Stomach (tissue), 4 donors: ENCODE data around the gene E2F7.

Experiments used
- EP300 ChIP-seq: sonication (generic); formaldehyde crosslinking; IDR thresholded peaks from one replicate; pipeline ENCODE4 v1.6.1; 2017; ENCODE audit warnings: antibody characterized with exemption
- TF ChIP-seq, protein P1 (sequence below), 7 experiments: fragments of 450-650 bp in 4 of 7; fragments of 200-600 bp in 3 of 7; sonication (generic) in 3 of 7; IDR thresholded peaks; one replicate each; pipeline ENCODE4 v1.5.1; 2016 to 2019; ENCODE audit warnings: antibody characterized with exemption in 7 of 7, control low read depth in 2 of 7, mild to moderate bottlenecking in 1 of 7

- TF ChIP-seq, protein P1, sequence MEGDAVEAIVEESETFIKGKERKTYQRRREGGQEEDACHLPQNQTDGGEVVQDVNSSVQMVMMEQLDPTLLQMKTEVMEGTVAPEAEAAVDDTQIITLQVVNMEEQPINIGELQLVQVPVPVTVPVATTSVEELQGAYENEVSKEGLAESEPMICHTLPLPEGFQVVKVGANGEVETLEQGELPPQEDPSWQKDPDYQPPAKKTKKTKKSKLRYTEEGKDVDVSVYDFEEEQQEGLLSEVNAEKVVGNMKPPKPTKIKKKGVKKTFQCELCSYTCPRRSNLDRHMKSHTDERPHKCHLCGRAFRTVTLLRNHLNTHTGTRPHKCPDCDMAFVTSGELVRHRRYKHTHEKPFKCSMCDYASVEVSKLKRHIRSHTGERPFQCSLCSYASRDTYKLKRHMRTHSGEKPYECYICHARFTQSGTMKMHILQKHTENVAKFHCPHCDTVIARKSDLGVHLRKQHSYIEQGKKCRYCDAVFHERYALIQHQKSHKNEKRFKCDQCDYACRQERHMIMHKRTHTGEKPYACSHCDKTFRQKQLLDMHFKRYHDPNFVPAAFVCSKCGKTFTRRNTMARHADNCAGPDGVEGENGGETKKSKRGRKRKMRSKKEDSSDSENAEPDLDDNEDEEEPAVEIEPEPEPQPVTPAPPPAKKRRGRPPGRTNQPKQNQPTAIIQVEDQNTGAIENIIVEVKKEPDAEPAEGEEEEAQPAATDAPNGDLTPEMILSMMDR (IDR thresholded peaks at IDR 0.05) = no peak
- TF ChIP-seq EP300 = no peak
Observed at GRCh38 chr12:76976777-76977382, 88.5 kb downstream of the E2F7 start.
